HAP-1 (cell line): Measurements from ENCODE around the gene KDM6A.
A peak's percentile ranks its signal among the peaks of the same experiment; 100 is the strongest.
"Not testable (repeated sequence)": the region's sequence is repeated elsewhere in the genome, so short reads cannot be mapped to it uniquely, and the experiment has no call there.

Experiments used
- DNase-seq, 2 experiments: peaks; one replicate each; pipeline ENCODE4 v3.0.0-alpha.2; 2016 to 2020; ENCODE audit warnings: low spot score in 2 of 2
- H3K27me3 ChIP-seq: fragments of 250-450 bp; sonication (Bioruptor Pico); 2 replicates; pipeline ENCODE4 v1.5.1; 2020; ENCODE audit warnings: low read depth, mild to moderate bottlenecking, moderate library complexity
- H3K36me3 ChIP-seq: fragments of 250-450 bp; sonication (Bioruptor Pico); replicated peaks from 2 replicates; pipeline ENCODE4 v1.5.1; 2020; ENCODE audit warnings: mild to moderate bottlenecking
- H3K4me1 ChIP-seq: fragments of 250-450 bp; sonication (Bioruptor Pico); 2 replicates; pipeline ENCODE4 v1.5.1; 2020; ENCODE audit warnings: mild to moderate bottlenecking
- H3K4me3 ChIP-seq: fragments of 250-450 bp; sonication (Bioruptor Pico); 2 replicates; pipeline ENCODE4 v1.5.1; 2020; ENCODE audit warnings: mild to moderate bottlenecking, moderate library complexity
- H3K9me3 ChIP-seq: fragments of 250-450 bp; sonication (Bioruptor Pico); 2 replicates; pipeline ENCODE4 v1.5.1; 2020; ENCODE audit warnings: mild to moderate bottlenecking, moderate library complexity
- in situ Hi-C: fragments of 300-500 bp; cut with MboI; formaldehyde crosslinking; loops from 3 replicates; pipeline ENCODE4 v1.14.3; 2020; ENCODE audit warnings: low sequenced_read_pairs, inconsistent platforms, mixed read lengths

The KDM6A gene

DNA sequence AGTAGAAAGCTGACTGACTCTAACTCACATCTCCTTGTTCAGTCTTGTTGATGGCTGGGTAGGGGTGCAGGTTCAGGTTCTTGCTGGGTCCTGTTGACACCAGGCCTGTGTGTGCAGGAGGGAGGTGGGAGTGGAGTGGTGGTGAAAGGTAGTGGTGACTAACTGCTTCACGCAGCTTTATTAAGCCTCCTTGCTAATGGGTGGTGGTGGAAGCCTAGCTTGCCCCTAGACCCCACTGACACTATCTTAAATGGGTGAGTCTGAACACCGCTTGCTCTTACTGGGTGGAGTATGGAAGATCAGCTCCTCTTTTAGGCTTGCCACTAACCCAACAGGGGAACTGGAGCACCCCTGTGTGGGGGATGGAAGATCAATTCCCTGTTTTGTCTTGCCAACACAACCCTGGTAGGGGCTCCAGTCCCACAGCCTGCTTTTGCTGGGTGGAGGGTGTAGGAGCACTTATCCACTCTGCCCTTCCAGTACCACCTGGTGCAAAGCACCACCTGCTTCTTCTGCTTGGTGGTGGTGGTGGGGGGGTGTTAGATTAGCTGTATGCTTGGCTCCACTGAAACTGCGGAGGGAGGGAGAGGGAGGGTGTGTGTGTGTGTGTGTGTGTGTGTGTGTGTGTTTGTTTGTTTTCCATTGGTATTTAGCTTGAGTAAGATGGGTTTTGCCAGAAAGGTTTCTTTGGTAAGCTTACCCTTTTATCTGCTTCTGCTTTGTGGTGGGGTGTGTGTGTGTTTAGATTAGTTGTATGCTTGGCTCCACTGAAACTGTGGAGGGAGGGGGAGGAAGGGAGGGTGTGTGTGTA is 25.6 kb downstream of the KDM6A start:
- Histone ChIP-seq H3K9me3 (peaks cover 6% of the 10 kb centered on the region; the same call in 1 of the 2 replicates), H3K27me3 (no peaks in the 10 kb centered on the region), H3K4me1 (peaks cover 9% of the 10 kb centered on the region), H3K36me3 (no peaks in the 10 kb centered on the region), H3K4me3 (no peak overlapping the region)
- in situ Hi-C loops: no loop called here
- no peak for DNase-seq

DNA sequence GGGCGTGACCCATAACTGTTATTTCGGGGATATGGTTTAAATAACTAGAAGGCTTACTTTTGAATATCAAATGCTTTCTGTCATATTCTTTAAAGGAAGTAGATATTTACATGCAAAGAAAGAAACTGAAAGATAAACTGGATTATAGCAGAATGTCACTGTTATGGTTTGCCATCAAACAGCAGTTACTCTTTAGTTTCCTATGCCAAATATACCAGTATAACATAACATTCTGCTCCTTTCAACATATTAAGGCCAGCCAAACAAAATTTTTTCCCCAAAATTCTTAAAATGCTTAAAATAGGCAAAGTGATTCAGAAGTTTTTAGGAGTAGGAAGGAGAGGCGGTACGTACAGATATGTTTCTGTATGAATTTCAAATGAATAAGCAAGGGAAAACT is 27.0 kb downstream of the KDM6A start:
- peaks cover 6% of the 10 kb centered on the region; the same call in 1 of the 2 replicates for H3K9me3 ChIP-seq
- H3K4me1 ChIP-seq: peaks cover 22% of the 10 kb centered on the region
- H3K36me3 ChIP-seq: no peaks in the 10 kb centered on the region
- no peaks in the 10 kb centered on the region for H3K27me3 ChIP-seq
- H3K4me3 ChIP-seq: no peak overlapping the region
- in situ Hi-C loops: no loop called here
- DNase-seq: no peak

DNA sequence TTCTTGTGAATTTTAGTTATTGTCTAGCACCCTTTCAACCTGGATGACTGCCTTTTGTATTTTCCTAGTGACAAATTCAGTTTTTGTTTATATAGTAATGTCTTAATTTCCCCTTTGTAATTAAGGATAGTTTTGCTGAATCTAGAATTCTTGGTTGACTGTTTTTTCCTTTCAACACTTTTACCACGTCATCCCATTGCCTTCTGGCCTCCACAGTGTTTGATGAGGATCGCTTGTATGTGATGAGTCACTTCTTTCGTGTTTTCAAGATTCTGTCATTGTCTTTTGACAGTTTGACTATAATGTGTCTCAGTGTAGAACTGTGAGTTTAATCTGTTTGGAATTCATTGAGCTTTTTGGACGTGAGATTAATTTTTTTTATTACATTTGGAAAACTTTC is 30.1 kb downstream of the KDM6A start:
- peak in 1 of 2 experiments; percentile 20 for DNase-seq
- Histone ChIP-seq H3K4me3 (no peak overlapping the region), H3K36me3 (no peaks in the 10 kb centered on the region), H3K9me3 (peaks cover 6% of the 10 kb centered on the region; the same call in 1 of the 2 replicates), H3K4me1 (peaks cover 36% of the 10 kb centered on the region), H3K27me3 (no peaks in the 10 kb centered on the region)
- in situ Hi-C loops: no loop called here

DNA sequence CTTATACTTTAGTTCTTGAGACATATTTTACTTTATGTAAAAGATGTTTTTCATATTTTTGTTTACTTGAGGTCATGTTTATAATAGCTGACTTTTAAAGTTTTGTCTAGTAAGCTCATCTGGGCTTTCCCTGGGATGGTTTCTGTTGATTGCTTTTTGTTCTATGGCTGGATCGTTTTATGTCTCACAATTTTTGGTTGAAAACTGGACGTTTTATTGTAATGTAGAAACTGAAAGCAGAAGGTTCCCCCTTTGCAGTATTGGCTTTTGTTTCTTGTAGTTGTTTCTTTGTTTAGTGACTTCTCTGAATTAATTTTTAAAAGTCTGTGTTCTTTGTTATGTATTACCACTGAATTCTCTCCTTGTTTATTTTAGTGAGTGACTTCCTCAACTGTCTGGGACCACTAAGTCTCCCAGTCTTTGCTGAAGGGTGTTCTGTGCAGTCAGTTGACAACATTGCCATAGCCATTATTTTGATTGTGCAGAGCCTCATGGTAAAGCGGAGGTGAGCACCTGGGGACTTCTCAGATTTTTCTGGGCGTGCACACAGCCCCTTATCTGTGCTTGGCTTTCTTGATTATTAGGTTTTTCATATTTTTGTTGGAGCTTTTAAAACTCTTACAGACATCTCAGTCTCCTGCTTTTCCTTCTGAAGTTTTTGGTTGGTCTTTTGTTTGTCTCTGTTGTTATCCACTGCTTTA is 31.0 kb downstream of the KDM6A start:
- Histone ChIP-seq H3K4me1 (peaks cover 44% of the 10 kb centered on the region), H3K9me3 (peaks cover 8% of the 10 kb centered on the region), H3K4me3 (no peak overlapping the region), H3K36me3 (no peaks in the 10 kb centered on the region), H3K27me3 (no peaks in the 10 kb centered on the region)
- DNase-seq: peak; percentile 34 to 71
- in situ Hi-C loops: no loop called here

DNA sequence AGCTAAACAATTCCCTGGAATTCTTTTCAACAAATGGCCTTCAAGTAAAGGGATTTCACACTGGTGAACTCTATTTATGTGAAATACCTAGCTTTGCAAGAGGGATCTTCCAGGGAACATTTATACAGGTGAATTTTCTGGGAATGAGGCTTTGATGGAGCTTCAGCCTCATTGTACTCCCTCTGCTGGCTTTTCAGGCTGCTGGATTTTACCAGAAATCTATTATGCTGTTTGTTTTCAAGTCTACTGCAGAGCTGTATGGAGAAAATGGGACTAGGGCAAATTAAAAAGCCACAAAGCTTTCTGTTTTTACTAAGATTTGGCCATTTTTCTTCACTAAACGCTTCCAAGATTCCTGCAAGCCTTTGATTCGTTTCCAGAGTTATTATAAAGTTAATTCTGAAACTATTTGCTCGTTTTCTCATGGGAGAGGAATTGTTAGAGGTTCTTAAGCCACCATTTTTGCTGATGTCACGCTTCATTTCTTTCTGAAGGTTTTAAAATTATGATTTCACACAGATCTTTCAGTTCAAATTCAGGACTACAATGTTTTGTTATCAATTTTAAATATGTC is 31.6 kb downstream of the KDM6A start:
- Histone ChIP-seq H3K9me3 (peaks cover 10% of the 10 kb centered on the region), H3K36me3 (no peaks in the 10 kb centered on the region), H3K27me3 (no peaks in the 10 kb centered on the region), H3K4me1 (peaks cover 44% of the 10 kb centered on the region), H3K4me3 (no peak overlapping the region)
- in situ Hi-C loops: no loop called here
- DNase-seq: peak in 1 of 2 experiments; percentile 39

DNA sequence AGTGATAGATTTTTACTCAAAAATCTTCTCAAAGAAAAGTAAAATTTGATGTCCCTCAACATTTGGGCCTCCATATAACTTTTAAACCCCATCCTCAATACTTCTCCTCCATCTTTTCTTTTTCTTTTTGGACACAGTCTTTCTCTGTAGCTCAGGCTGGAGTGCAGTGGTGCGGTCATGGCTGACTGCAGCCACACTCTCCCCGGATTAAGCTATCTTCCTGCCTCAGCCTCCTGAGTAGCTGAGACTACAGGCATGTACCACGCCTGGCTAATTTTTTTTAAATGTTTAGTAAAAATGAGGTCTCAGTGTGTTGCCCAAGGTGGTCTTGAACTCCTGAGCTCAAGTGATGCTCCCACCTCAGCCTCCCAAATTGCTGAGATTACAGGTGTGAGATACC is 33.1 kb downstream of the KDM6A start:
- no peak overlapping the region for H3K4me3 ChIP-seq
- DNase-seq: no peak

DNA sequence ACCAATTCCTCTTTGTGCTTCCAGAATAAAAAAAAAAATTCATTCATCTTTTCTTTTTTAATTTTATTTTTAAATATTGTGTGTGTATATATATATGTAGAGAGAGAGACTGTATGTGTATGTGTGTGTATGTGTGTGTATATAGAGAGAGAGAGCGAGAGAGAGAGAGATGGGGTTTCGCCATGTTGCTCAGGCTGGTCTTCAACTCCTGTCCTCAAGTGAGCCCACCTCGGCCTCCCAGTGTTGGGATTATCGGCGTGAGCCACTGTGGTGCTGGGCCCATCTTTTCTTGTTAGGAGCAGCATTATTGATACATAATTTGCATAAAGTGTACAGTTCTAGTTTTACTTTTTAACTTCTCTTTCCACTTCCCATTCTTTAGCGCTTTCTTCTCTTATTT is 33.6 kb downstream of the KDM6A start:
- H3K4me3 ChIP-seq: no peak overlapping the region
- no peak for DNase-seq
- H3K4me1 ChIP-seq: peaks cover 44% of the 10 kb centered on the region
- in situ Hi-C loops: no loop called here
- no peaks in the 10 kb centered on the region for H3K27me3 ChIP-seq
- H3K9me3 ChIP-seq: peaks cover 13% of the 10 kb centered on the region
- no peaks in the 10 kb centered on the region for H3K36me3 ChIP-seq

More for the DNA sequence above, 33.1 kb downstream of the KDM6A start:
- H3K36me3 ChIP-seq: no peaks in the 10 kb centered on the region
- H3K9me3 ChIP-seq: peaks cover 13% of the 10 kb centered on the region
- in situ Hi-C loops: no loop called here
- no peaks in the 10 kb centered on the region for H3K27me3 ChIP-seq
- H3K4me1 ChIP-seq: peaks cover 44% of the 10 kb centered on the region

DNA sequence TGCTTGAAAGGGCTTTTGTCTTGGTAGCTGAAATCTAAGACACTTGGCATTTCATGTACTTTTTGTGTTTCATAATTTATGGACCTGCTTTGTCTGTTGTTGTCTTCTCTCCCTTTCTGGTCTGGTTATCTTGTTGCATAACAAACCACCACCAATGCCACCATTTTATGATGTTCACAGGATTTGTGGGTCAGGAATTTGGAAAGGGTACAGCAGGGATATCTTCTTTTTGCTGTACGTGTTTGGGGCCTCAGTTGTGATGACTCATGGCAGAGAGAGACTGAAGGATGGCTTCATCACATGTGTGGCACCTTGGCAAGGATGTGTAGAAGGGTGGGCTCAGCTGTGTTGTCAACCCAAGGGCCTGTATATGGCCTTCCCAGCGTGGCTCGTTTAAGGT is 35.2 kb downstream of the KDM6A start:
- Histone ChIP-seq H3K4me3 (no peak overlapping the region), H3K4me1 (peaks cover 40% of the 10 kb centered on the region), H3K9me3 (peaks cover 7% of the 10 kb centered on the region), H3K36me3 (no peaks in the 10 kb centered on the region), H3K27me3 (no peaks in the 10 kb centered on the region)
- peak; percentile 31 to 66 for DNase-seq
- in situ Hi-C loops: no loop called here

DNA sequence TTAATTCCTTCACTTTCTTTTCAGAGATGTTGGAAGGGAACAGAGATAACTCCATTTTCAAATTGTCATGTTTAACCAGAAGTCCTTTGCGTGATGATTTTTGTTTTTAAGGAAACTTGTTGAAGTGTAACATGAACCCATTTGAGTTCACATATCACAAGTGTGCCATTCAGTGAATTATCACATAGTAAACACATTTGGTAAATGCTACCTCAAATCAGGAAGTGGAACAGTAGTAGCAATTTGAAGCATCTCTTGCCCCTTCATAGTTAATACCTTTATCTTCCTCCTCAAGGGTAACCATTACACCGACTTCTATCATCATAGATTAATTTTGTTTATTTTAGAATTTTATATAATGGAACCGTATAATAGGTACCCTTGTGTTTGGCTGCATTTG is 35.8 kb downstream of the KDM6A start:
- DNase-seq: no peak
- no peak overlapping the region for H3K4me3 ChIP-seq
- H3K9me3 ChIP-seq: peaks cover 7% of the 10 kb centered on the region
- in situ Hi-C loops: no loop called here
- H3K4me1 ChIP-seq: peaks cover 33% of the 10 kb centered on the region
- no peaks in the 10 kb centered on the region for H3K36me3 ChIP-seq
- no peaks in the 10 kb centered on the region for H3K27me3 ChIP-seq

DNA sequence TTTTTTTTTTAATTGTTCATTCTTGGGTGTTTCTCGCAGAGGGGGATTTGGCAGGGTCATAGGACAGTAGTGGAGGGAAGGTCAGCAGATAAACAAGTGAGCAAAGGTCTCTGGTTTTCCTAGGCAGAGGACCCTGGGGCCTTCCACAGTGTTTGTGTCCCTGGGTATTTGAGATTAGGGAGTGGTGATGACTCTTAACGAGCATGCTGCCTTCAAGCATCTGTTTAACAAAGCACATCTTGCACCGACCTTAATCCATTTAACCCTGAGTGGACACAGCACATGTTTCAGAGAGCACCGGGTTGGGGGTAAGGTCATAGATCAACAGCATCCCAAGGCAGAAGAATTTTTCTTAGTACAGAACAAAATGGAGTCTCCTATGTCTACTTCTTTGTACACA is 37.5 kb downstream of the KDM6A start:
- in situ Hi-C loops, H3K4me3 ChIP-seq, H3K9me3 ChIP-seq, DNase-seq, H3K36me3 ChIP-seq, H3K27me3 ChIP-seq: not testable (repeated sequence)
- peaks cover 16% of the 10 kb centered on the region; the same call in 1 of the 2 replicates for H3K4me1 ChIP-seq

DNA sequence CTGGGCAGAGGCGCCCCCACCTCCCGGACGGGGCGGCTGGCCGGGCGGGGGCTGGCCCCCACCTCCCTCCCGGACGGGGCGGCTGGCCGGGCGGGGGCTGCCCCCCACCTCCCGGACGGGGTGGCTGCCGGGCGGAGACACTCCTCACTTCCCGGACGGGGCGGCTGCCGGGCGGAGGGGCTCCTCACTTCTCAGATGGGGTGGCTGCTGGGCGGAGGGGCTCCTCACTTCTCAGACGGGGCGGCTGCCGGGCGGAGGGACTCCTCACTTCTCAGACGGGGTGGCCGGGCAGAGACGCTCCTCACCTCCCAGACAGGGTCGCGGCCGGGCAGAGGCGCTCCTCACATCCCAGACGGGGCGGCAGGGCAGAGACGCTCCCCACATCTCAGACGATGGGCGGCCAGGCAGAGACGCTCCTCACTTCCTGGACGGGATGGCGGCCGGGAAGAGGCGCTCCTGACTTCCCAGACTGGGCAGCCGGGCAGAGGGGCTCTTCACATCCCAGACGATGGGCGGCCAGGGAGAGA is 38.1 kb downstream of the KDM6A start:
- in situ Hi-C loops, DNase-seq: not testable (repeated sequence)

DNA sequence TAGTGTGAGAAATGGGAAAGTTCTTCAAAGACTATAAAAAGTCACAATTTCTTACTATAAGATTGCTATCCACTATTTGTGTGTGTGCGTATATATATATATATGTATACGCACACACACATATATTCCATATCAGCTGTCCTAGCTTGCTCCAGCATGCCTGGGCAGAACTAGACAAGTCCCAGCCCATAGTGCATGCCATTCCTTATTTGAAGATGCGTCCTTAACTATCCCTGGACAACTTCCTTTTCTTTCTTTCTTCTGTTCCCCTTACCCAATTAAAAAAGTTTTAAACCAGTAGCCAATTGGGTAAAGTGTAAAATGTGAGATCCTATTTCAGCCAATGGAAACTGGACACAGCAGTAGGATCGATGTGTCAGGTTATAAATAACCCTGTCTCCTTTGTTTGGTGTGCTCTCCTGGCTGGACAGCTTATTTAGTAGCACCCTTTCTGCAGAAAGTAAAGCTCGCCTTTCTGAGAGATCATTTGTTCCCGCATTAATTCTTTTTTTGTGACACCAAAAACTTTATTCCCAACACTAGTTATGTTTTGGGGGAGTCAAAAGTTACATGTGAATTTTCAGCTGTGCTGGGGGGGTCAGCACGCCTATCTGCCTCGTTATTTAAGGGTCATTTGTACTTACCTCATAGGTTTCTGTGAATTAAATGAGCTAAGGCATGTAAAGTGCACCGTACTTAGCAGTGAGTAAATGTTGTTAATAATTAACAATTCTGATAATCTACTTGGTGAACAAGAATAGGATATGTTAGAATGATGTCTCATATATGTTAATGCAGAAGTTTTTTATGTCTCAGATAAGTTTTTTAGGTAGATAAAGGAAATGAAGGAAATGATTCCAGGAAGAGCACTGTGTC is 40.9 kb downstream of the KDM6A start:
- in situ Hi-C loops: no loop called here
- DNase-seq: no peak

More for the DNA sequence above, 38.1 kb downstream of the KDM6A start:
- H3K9me3 ChIP-seq, H3K4me3 ChIP-seq, H3K27me3 ChIP-seq, H3K36me3 ChIP-seq: not testable (repeated sequence)
- peaks cover 16% of the 10 kb centered on the region; the same call in 1 of the 2 replicates for H3K4me1 ChIP-seq

More for the DNA sequence above, 40.9 kb downstream of the KDM6A start:
- no peaks in the 10 kb centered on the region for H3K36me3 ChIP-seq
- peaks cover 5% of the 10 kb centered on the region for H3K9me3 ChIP-seq
- H3K4me3 ChIP-seq: no peak overlapping the region
- H3K4me1 ChIP-seq: no peaks in the 10 kb centered on the region; the same call in 1 of the 2 replicates
- H3K27me3 ChIP-seq: no peaks in the 10 kb centered on the region
